Hepatocyte (in vitro differentiated cells): Measurements from ENCODE around the gene ZNF683. TPM values are rescaled to one million over a fixed set of nuclear protein-coding genes. Genes with fewer than 3 reads are reported as not detected.

Experiments used
- DNase-seq: peaks from one replicate; pipeline ENCODE4 v3.0.0-alpha.2; 2016; ENCODE audit warnings: low spot score
- H2AFZ ChIP-seq: fragments of 200-600 bp; sonication (generic); 2 replicates; pipeline ENCODE4 v1.6.0; 2016; ENCODE audit warnings: antibody characterized with exemption, mild to moderate bottlenecking
- H3K27ac ChIP-seq: fragments of 200-600 bp; sonication (generic); 2 replicates; pipeline ENCODE4 v1.5.1; 2016; ENCODE audit warnings: mild to moderate bottlenecking
- H3K27me3 ChIP-seq: fragments of 200-600 bp; sonication (generic); 2 replicates; pipeline ENCODE4 v1.6.1; 2016
- H3K36me3 ChIP-seq: fragments of 200-600 bp; sonication (generic); replicated peaks from 2 replicates; pipeline ENCODE4 v1.5.1; 2016; ENCODE audit warnings: low read depth; ENCODE audit not compliant: insufficient read depth
- H3K4me1 ChIP-seq: fragments of 200-600 bp; sonication (generic); 2 replicates; pipeline ENCODE4 v1.5.1; 2016; ENCODE audit warnings: mild to moderate bottlenecking, moderate library complexity; ENCODE audit not compliant: insufficient read depth
- H3K4me2 ChIP-seq: fragments of 200-600 bp; sonication (generic); 2 replicates; pipeline ENCODE4 v1.6.0; 2016
- H3K4me3 ChIP-seq: fragments of 200-600 bp; sonication (generic); 2 replicates; pipeline ENCODE4 v1.5.1; 2016; ENCODE audit warnings: mild to moderate bottlenecking
- H3K79me2 ChIP-seq: fragments of 200-600 bp; sonication (generic); 2 replicates; pipeline ENCODE4 v1.6.0; 2017; ENCODE audit warnings: mild to moderate bottlenecking
- H3K9me2 ChIP-seq: fragments of 200-600 bp; sonication (generic); replicated peaks from 2 replicates; pipeline ENCODE4 v1.6.0; 2017; ENCODE audit warnings: mild to moderate bottlenecking; ENCODE audit not compliant: insufficient read depth
- H3K9me3 ChIP-seq: fragments of 200-600 bp; sonication (generic); 2 replicates; pipeline ENCODE4 v1.5.1; 2016; ENCODE audit warnings: low read depth, mild to moderate bottlenecking
- H4K20me1 ChIP-seq: fragments of 200-600 bp; sonication (generic); 2 replicates; pipeline ENCODE4 v1.6.0; 2016; ENCODE audit warnings: mild to moderate bottlenecking; ENCODE audit not compliant: insufficient read depth, poor library complexity, severe bottlenecking
- CTCF ChIP-seq: fragments of 200-600 bp; sonication (generic); IDR thresholded peaks from 2 replicates; pipeline ENCODE4 v1.5.1; 2016; ENCODE audit warnings: antibody characterized with exemption, mild to moderate bottlenecking; ENCODE audit not compliant: poor library complexity
- EZH2 ChIP-seq: fragments of 200-600 bp; sonication (generic); IDR thresholded peaks from 2 replicates; pipeline ENCODE4 v1.6.1; 2016; ENCODE audit warnings: antibody characterized with exemption, mild to moderate bottlenecking, borderline replicate concordance
- EZH2phosphoT487 ChIP-seq: fragments of 200-600 bp; sonication (generic); IDR thresholded peaks from one replicate; pipeline ENCODE4 v1.6.1; 2018; ENCODE audit warnings: antibody characterized with exemption, mild to moderate bottlenecking, low read depth, moderate library complexity; ENCODE audit not compliant: unreplicated experiment, severe bottlenecking
- WGBS: methylation state at CpG from one replicate; pipeline ENCODE4 v1.1.6; 2016; ENCODE audit warnings: low lambda C conversion rate; ENCODE audit errors: missing lambda C conversion rate; 5-methylcytosine and 5-hydroxymethylcytosine counted together
- polyA plus RNA-seq: library from polyadenylated mRNA; unstranded; fragments of >200 nt; fragmentation: Nextera tagmentation; extraction: Ambion mirVana; gene quantifications from 2 replicates; pipeline ENCODE4 v1.2.1, GENCODE V29; 2016
- total RNA-seq: library from RNA; depleted of rRNA; stranded (reverse); fragments of >200 nt; gene quantifications from 2 replicates; pipeline ENCODE4 v1.2.3, GENCODE V29; 2014

ZNF683 gene
- total and polyA plus RNA-seq, 2 experiments from 2014 or later, result not detected

GRCh38 chr1:26360807-26361604 lies 11.5 kb downstream of the ZNF683 start:
- H3K79me2 ChIP-seq, result no peaks in the 10 kb centered on the region
- H4K20me1 ChIP-seq, result no peaks in the 10 kb centered on the region
- H3K4me2 ChIP-seq, result peak overlapping the region; percentile 91
- H3K4me3 ChIP-seq, result no peak overlapping the region
- no peaks in the 10 kb centered on the region for H3K9me2 ChIP-seq
- H3K4me1 ChIP-seq, result peaks cover 15% of the 10 kb centered on the region
- no peak overlapping the region for H2AFZ ChIP-seq
- H3K27me3 ChIP-seq, result peaks cover 8% of the 10 kb centered on the region
- no peak overlapping the region for H3K27ac ChIP-seq
- WGBS, result 82% methylated on average over 27 of the region's 27 CpGs
- H3K9me3 ChIP-seq, result no peaks in the 10 kb centered on the region
- TF ChIP-seq CTCF (no peak), EZH2phosphoT487 (no peak), EZH2 (no peak)
- DNase-seq, result no peak
- no peaks in the 10 kb centered on the region for H3K36me3 ChIP-seq

GRCh38 chr1:26359981-26360806 lies 12.4 kb downstream of the ZNF683 start:
- peak overlapping the region; percentile 91 for H3K27ac ChIP-seq
- H3K9me3 ChIP-seq, result no peaks in the 10 kb centered on the region
- peaks cover 15% of the 10 kb centered on the region for H3K4me1 ChIP-seq
- peak; percentile 75 for DNase-seq
- H3K27me3 ChIP-seq, result peaks cover 8% of the 10 kb centered on the region
- peak overlapping the region; percentile 91 for H3K4me2 ChIP-seq
- H2AFZ ChIP-seq, result peak overlapping the region; percentile 78
- H3K9me2 ChIP-seq, result no peaks in the 10 kb centered on the region
- H3K79me2 ChIP-seq, result no peaks in the 10 kb centered on the region
- H3K36me3 ChIP-seq, result no peaks in the 10 kb centered on the region
- WGBS, result 15% methylated on average over 29 of the region's 67 CpGs
- H3K4me3 ChIP-seq, result no peak overlapping the region
- no peaks in the 10 kb centered on the region for H4K20me1 ChIP-seq
- no peak for TF ChIP-seq EZH2phosphoT487
- TF ChIP-seq EZH2, result no peak
- no peak for TF ChIP-seq CTCF

DNA sequence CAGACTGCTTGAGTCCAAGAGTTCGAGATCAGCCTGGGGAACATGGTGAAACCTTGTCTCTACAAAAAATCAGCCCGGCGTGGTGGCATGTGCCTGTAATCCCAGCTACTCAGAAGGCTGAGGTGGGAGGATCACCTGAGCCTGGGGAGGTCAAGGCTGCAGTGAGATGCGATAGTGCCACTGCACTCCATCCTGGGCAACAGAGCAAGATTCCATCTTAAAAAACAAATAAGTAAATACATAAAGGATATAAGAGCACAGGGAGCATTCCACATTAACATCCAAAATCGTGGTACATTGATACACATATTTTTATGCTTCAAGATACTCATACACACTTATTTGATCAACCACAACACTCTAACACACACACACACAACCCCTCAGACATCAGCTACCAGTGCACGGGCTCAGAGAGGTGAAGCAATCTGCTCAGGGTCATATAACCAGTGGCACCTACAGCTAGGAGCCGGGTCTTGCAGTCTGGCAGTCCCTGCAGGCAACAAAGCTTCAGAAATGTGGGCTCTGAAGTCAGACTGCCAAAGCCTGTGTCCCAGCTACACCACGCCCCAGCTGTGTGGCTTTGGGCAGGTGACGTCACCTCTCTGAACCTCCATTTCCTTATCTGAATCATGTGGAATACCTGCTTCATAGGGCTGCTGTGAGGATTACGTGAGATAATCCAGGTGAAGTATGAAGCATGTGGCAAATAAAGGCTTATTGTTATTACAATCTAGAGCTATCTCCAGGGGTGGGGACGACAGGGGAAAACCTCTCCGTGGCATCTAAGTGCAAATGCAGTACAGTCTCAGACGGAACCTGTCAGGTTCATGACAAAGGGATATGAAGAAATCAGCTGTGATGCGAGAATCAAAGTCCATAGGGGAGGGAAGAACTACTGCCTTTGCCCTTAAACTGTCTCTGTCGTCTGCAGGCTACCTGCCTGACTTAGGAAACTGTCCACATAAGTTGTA lies 13.9 kb downstream of the ZNF683 start:
- Histone ChIP-seq H3K36me3 (no peaks in the 10 kb centered on the region), H3K9me2 (no peaks in the 10 kb centered on the region), H4K20me1 (no peaks in the 10 kb centered on the region), H3K79me2 (peaks cover under 1% of the 10 kb centered on the region), H3K9me3 (no peaks in the 10 kb centered on the region), H3K27ac (peak overlapping the region; percentile 91), H3K27me3 (peaks cover 8% of the 10 kb centered on the region), H3K4me2 (peak overlapping the region; percentile 91), H3K4me1 (peaks cover 28% of the 10 kb centered on the region), H3K4me3 (no peak overlapping the region), H2AFZ (no peak overlapping the region)
- TF ChIP-seq EZH2 (no peak), EZH2phosphoT487 (no peak), CTCF (no peak)
- WGBS, result 50% methylated on average over 15 of the region's 15 CpGs
- peak; percentile 88 for DNase-seq
